Thyroid gland (tissue), 4 donors: ENCODE measurements around the gene HNRNPLL.

Source experiments
- CTCF ChIP-seq, 6 experiments: fragments of 200-600 bp in 3 of 6; fragments of 450-650 bp in 3 of 6; sonication (generic) in 3 of 6; IDR thresholded peaks; one replicate each; pipeline ENCODE4 v1.5.1; 2016 to 2019; ENCODE audit warnings: antibody characterized with exemption in 6 of 6, mild to moderate bottlenecking in 2 of 6, inconsistent platforms in 1 of 6, moderate library complexity in 1 of 6
- POLR2A ChIP-seq, 2 donors: fragments of 450-650 bp; IDR thresholded peaks; one replicate each; pipeline ENCODE4 v1.6.1; 2017; ENCODE audit warnings: antibody characterized with exemption in 2 of 2, mild to moderate bottlenecking in 2 of 2, moderate library complexity in 1 of 2

GRCh38 chr2:38514603-38515154 is 88.0 kb downstream of the HNRNPLL start:
- TF ChIP-seq CTCF (IDR thresholded peaks at IDR 0.05) = no peak
- no peak for TF ChIP-seq POLR2A (IDR thresholded peaks at IDR 0.05)
